NB4 (cell line): ENCODE data around the gene CORO1C.

Source experiments
- POLR2A ChIP-seq: IDR thresholded peaks from 2 replicates; pipeline ENCODE4 v1.6.1; 2011; ENCODE audit warnings: mild to moderate bottlenecking; ENCODE audit not compliant: insufficient read length; ENCODE audit errors: extremely low read depth
- TF ChIP-seq, protein P1 (sequence below): IDR thresholded peaks from one replicate; pipeline ENCODE4 v1.5.1; 2012; ENCODE audit warnings: low read depth, low read length

DNA sequence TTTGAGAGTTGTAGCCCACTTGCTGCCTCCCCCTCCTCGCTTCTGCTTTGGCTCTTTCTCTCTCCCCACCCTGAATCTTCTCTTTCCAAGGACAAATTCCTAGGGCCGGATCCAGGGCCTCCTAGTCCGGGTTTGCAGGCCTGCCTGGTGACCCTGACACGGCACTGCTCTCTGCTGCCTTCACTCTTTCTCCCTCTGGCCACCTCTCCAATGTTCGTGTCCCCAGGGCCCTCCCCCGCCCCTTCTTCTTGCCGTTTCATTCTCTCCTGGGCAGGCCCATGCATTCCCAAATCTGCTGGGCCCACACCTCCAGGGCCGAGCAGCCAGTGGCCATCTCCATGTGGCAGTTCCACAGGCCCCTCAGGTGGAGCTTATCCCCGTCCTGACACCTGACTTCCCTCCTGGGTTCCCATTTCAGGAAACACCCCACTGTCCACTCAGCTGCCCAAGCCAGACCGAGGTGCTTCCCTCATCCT, 34.0 kb upstream of the CORO1C start:
- TF ChIP-seq POLR2A: no peak
- TF ChIP-seq, protein P1, sequence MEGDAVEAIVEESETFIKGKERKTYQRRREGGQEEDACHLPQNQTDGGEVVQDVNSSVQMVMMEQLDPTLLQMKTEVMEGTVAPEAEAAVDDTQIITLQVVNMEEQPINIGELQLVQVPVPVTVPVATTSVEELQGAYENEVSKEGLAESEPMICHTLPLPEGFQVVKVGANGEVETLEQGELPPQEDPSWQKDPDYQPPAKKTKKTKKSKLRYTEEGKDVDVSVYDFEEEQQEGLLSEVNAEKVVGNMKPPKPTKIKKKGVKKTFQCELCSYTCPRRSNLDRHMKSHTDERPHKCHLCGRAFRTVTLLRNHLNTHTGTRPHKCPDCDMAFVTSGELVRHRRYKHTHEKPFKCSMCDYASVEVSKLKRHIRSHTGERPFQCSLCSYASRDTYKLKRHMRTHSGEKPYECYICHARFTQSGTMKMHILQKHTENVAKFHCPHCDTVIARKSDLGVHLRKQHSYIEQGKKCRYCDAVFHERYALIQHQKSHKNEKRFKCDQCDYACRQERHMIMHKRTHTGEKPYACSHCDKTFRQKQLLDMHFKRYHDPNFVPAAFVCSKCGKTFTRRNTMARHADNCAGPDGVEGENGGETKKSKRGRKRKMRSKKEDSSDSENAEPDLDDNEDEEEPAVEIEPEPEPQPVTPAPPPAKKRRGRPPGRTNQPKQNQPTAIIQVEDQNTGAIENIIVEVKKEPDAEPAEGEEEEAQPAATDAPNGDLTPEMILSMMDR: no peak
